Measurements from ENCODE around the gene PTGES2.
A peak's percentile ranks its signal among the peaks of the same experiment; 100 is the strongest.
"Not testable (repeated sequence)": the region's sequence is repeated elsewhere in the genome, so short reads cannot be mapped to it uniquely, and the experiment has no call there.

PTGES2 gene

DNA sequence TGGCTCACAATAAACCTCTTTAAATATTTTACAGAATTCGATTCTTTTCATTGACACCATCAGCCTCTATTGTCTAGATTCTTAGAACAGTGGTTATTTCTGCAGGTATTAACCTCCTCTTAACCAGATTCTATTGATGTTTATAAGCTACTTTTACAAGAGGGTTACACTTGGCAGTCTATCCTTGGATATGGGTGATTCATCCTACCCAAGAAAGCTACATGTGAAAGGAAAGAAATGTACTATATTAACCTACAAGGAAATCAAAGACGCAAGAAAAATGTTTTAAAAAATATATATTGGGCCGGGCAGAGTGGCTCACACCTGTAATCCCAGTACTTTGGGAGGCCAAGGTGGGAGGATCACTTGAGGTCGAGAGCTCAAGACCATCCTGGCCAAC, 42.8 kb downstream of the PTGES2 start:
- no peak for DNase-seq

DNA sequence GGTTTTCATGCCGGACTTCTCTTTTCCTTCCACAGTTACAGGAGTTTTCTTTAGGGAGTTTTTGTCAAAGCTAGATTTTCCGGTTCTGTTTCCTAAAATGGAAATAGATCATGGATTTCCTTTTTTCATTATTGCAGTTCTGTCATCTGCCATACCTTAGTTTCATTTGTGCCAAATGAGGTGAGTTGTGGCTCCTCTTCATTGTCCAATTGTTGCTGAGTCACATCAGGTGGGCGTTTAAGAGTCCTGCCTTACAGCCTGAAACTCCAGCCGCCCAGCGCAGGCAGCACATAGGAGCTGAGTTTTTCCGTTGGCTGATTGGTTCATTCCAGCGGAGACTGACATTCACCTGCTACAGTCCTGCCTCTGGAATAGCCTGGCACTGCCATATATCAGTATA, 45.4 kb downstream of the PTGES2 start:
- DNase-seq = no peak

DNA sequence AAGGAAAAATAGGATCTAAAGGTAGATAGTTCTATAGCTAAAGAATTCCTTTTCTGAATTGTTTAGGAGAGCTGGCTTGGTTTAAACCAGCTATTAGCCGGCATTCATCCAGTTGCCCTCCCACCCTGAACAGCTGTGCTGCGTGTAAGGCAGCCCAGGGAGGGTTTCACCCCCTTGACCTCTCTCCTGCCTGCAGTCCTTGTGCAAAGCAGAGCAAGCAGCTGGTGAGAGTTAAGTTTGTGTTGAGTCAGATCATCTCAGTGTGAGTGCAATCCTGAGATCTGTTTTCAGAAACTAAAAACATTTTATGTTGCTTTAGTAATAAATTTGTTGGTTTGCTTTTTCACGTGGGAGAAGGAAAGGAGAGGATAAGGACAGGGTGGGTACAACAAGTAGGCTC, 46.5 kb downstream of the PTGES2 start:
- no peak for DNase-seq

DNA sequence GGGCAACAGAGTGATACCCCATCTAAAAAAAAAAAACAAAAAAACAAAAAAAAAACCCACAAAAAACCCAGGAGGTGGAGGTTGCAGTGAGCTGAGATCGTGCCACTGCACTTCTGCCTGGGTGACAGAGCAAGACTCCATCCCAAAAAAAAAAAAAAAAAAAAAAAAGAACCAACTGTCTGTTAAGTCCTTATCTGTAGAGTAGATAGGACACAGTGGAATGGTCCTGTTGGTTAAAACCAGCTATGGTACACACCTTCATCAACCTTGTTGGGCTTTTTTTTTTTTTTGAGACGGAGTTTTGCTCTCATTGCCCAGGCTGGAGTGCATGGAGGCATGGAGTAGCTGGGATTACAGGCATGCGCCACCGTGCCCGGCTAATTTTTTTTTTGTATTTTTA, 47.3 kb downstream of the PTGES2 start:
- DNase-seq = no peak

DNA sequence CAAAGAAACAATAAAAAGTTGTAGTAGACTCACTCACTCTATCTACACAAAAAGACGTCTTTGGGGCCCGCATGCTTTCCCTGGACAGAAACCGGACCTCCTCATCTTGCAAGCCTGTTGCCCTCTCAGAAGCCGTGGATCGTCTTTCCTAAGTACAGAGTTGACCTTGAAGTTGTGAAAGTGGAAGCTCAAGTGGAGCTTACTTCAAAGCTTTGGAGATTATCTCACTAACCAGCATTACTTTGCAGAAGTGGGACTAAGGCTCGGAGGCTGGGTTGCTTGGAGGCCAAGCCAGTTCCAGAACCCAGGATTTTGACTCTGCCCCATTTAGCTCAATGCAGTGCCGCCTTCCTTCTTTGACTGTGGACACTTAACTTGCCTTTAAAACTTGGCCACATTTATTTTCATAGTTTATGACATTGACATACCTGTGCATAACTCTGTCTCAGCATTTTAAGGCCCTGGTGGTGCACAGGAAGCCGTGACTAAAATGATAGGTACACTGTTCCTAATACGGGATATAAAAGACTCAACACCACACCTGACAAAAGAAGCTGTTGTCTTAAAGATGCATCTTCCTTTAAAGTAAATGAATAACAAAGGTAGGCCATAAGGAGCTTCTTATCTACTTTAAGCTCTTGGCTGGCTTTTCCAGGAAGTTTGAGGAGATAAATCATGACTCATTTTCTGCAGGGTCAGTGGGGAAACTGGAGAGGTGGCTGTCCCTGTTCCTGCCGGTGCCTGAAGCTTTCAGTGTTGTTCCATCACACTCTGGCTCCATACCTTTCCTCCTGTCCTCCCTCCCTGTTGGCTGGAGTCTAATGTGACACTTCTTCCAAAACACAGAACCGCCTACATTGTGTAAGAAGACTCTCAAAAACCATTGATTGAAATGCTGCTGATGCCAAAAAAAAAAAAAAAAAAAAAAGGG, 48.8 kb downstream of the PTGES2 start:
- no peak for DNase-seq

DNA sequence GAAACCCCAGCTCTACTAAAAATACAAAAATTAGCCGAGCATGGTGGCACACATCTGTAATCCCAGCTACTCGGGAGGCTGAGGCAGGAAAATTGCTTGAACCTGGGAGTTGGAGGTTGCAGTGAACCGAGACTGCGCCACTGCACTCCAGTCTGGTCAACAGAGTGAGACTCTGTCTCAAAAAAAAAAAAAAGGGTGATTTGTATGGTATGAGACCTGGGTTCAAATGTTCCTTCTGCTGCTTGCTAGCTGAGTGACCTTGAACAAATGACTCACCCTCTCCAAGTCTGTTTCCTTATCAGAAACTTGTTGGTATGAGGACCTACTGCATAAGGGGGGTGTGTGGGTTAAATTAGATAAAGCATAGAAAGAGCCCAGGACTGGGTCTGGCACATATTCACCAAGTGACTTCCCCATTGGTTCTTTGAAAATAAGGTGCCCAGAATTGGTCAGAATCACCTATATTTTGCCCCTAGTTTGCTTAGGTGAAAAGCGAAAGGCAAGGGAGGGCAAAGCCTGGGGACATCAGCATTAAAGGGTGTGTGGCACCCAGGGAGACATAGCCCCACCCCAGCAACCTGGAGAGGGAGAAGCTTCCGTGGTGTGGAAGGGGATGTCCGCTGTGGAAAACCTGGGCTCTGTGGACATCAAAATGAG, 49.6 kb downstream of the PTGES2 start:
- DNase-seq = no peak

DNA sequence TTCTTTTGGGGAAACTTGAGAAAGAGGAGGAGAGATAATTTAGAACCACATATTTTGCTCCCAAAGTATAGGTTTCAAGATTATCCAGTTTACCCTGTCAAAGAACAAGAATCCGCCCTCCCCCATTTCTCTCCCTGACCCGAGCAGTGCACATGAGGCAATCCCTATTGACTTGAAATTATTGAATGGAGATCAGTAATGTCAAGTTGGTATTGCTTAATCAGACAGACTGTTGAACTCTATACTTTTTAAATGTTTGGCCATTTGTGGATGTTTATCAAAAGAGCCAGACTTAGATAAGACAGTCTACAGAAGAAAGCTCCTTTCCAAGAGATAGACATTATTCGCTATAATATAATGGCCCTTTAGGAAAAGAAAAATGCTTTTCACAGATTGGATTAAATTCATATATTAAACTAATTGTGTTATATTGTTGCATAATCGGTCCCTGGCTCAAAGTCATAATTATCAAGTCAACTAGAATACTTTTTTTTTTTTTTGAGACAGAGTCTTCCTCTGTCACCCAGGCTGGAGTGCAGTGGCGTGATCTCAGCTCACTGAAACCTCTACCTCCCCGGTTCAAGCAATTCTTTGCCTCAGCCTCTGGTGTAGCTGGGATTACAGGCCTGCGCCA, 54.2 kb downstream of the PTGES2 start:
- no peak for DNase-seq

DNA sequence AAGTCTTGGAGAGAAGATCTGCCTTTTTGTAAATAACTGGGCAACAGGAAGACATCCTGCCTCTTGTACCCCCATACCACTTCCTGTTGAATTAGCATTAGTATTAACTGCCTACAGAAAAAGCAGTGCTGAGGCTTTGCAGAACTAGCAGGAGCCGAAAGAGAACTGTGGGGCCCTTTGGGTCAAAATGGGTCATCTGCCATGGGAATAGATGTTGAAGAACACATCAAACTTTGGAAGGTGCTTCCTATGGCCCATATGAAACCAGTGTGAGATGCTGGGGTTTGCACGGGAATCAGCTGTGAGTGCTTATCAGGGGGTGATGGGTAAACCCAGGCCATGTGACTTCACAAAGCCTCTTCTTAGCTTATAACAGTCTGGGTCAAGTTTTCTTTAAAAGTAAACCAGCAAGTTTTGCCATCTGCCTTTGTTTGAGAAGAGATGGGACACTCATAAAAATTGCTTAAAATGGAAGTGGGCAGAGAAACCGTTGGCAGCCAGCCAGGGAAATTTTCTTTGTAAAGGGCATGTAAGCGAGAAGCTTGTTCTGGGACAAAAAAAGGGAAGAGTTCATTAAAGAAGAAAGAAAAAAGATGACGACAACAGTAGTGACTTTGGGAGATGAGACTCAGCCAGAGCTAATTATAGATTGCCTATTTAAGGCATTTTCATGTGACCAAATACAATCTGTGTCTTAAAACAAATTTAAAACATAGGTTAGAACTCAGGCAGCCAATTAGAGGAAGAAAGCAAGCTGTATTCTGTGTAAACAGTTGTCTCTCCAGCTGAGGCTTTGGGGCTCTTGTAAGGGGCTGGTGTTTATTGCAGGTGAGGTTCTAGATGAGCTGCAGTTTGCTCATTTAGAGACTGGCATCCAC, 55.1 kb downstream of the PTGES2 start:
- DNase-seq = peak; percentile 68

DNA sequence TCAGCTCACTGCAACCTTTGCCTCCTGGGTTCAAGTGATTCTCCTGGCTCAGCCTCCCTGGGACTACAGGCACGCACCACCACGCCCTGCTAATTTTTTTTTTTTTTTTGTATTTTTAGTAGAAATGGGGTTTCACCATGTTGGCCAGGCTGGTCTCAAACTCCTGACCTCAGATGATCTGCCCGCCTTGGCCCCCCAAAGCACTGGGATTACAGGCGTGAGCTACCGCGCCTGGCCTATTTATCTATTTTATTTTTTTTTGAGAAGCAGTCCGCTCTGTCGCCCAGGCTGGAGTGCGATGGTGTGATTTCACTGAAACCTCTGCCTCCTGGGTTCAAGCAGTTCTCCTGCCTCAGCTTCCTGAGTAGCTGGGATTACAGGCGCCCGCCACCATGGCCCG, 56.1 kb downstream of the PTGES2 start:
- DNase-seq = not testable (repeated sequence)

DNA sequence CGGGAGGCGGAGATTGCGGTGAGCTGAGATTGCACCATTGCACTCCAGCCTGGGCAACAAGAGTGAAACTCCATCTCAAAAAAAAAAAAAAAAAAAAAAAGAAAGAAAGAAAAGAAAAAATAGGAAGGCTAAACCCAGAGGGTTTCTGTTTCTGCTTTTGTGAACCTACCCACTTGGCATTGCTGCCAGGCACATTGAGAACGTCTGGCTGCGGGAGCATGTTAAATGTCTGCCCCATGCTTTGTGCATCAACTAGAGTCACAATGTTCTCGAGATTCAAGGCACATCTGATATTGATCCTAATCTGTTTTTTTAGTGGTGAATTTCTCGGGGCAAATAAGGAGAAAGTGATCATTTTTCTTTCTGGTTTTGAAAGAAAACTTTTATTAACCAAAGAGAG, 56.7 kb downstream of the PTGES2 start:
- no peak for DNase-seq

Measured in stimulated activated CD4-positive, alpha-beta T cell treated with anti-CD3 and anti-CD28 coated beads, Interleukin-4, amount 100 ng/mL, for 24 hours (primary cell).